Left lung (tissue), 14 donors: ENCODE measurements around the gene SKOR1. TPM values are rescaled to one million over a fixed set of nuclear protein-coding genes. Genes with fewer than 3 reads are reported as not detected.

Experiments used
- ATAC-seq: fragments of 200-7000 bp; cut with Tn5 transposase; one replicate; pipeline ENCODE4 v1.9.1; 2020; ENCODE audit warnings: moderate library complexity
- DNase-seq, 4 donors: peaks; one replicate each; pipeline ENCODE4 v3.0.0-alpha.2; 2013 to 2020
- H3K27ac ChIP-seq, 2 donors: fragments of 200-600 bp; sonication (generic) in 1 of 2; one replicate each; pipeline versions ENCODE4 v1.5.0 to v1.8.0; 2020 to 2021
- H3K27me3 ChIP-seq, 2 donors: fragments of 200-600 bp; sonication (generic) in 1 of 2; one replicate each; pipeline versions ENCODE4 v1.5.0 to v1.8.0; 2020 to 2021
- H3K36me3 ChIP-seq, 2 donors: fragments of 200-600 bp; sonication (generic) in 1 of 2; one replicate each; pipeline versions ENCODE4 v1.5.0 to v1.8.0; 2020 to 2021
- H3K4me1 ChIP-seq, 2 donors: fragments of 200-600 bp; one replicate each; pipeline ENCODE4 v1.8.0; 2021
- H3K4me3 ChIP-seq, 2 donors: fragments of 200-600 bp; sonication (generic) in 1 of 2; one replicate each; pipeline versions ENCODE4 v1.5.0 to v1.8.0; 2020 to 2021; ENCODE audit warnings: mild to moderate bottlenecking in 1 of 2
- H3K9me3 ChIP-seq, 2 donors: fragments of 200-600 bp; sonication (generic) in 1 of 2; one replicate each; pipeline versions ENCODE4 v1.5.0 to v1.8.0; 2020 to 2021
- intact Hi-C, 2 donors: fragments of 100-400 bp; cut with DNase I; formaldehyde crosslinking; loops; one replicate each; pipeline versions ENCODE4 v1.11.2 to v1.14.2; 2022
- long read RNA-seq, 12 donors: library from polyadenylated mRNA in 2 of 12; unstranded in 2 of 12; transcript quantifications; one replicate each; pipeline ENCODE4 v2.0.0 and lab custom pipeline, GENCODE V29; 2019 to 2026
- polyA plus RNA-seq, 6 donors: library from polyadenylated mRNA; unstranded; fragments of 120-200 nt; gene quantifications; one replicate each; pipeline ENCODE4 v1.2.1, GENCODE V29; 2013; ENCODE audit not compliant: insufficient read length in 6 of 6
- total RNA-seq, 2 donors: library from RNA; stranded (reverse); fragmentation: NEBNext Ultra II Directional; extraction: Animal tissue kit (Norgen Biotek cat#: 25700); gene quantifications; one replicate each; pipeline ENCODE4 v1.2.1, GENCODE V29; 2021
- TF ChIP-seq, protein P1 (sequence below), 2 donors: fragments of 200-600 bp; sonication (generic) in 1 of 2; IDR thresholded peaks; one replicate each; pipeline versions ENCODE4 v1.5.0 to v1.8.0; 2021; ENCODE audit warnings: antibody characterized with exemption in 2 of 2
- donor health status: DM: no; HTN: yes; CAD: no.
- donor health status: DM: no; HTN: no; CAD: no.

Gene SKOR1, protein sequence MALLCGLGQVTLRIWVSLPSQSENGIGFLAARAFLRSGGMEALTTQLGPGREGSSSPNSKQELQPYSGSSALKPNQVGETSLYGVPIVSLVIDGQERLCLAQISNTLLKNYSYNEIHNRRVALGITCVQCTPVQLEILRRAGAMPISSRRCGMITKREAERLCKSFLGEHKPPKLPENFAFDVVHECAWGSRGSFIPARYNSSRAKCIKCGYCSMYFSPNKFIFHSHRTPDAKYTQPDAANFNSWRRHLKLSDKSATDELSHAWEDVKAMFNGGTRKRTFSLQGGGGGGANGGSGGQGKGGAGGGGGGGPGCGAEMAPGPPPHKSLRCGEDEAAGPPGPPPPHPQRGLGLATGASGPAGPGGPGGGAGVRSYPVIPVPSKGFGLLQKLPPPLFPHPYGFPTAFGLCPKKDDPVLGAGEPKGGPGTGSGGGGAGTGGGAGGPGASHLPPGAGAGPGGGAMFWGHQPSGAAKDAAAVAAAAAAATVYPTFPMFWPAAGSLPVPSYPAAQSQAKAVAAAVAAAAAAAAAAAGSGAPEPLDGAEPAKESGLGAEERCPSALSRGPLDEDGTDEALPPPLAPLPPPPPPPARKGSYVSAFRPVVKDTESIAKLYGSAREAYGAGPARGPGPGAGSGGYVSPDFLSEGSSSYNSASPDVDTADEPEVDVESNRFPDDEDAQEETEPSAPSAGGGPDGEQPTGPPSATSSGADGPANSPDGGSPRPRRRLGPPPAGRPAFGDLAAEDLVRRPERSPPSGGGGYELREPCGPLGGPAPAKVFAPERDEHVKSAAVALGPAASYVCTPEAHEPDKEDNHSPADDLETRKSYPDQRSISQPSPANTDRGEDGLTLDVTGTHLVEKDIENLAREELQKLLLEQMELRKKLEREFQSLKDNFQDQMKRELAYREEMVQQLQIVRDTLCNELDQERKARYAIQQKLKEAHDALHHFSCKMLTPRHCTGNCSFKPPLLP
- total RNA-seq = under 1 TPM; 0.12 to 0.34 TPM
- polyA plus RNA-seq = under 1 TPM; 0.28 to 0.71 (median 0.48) TPM
- long read RNA-seq, donor 1 = 0 reads
- long read RNA-seq, donor 2 = 0 reads
- long read RNA-seq, donor 3 = 0 reads
- long read RNA-seq, donor 4 = 0 reads
- long read RNA-seq, donor 5 = 0 reads
- long read RNA-seq, donor 6 = 0 reads
- long read RNA-seq, donor 7 = 0 reads
- long read RNA-seq, donor 8 = 0 reads
- long read RNA-seq, donor 9 = 0 reads
- long read RNA-seq, donor 10 = 0 reads
- long read RNA-seq, donor 11 = 0 reads
- long read RNA-seq, donor 12 = 0 reads

DNA sequence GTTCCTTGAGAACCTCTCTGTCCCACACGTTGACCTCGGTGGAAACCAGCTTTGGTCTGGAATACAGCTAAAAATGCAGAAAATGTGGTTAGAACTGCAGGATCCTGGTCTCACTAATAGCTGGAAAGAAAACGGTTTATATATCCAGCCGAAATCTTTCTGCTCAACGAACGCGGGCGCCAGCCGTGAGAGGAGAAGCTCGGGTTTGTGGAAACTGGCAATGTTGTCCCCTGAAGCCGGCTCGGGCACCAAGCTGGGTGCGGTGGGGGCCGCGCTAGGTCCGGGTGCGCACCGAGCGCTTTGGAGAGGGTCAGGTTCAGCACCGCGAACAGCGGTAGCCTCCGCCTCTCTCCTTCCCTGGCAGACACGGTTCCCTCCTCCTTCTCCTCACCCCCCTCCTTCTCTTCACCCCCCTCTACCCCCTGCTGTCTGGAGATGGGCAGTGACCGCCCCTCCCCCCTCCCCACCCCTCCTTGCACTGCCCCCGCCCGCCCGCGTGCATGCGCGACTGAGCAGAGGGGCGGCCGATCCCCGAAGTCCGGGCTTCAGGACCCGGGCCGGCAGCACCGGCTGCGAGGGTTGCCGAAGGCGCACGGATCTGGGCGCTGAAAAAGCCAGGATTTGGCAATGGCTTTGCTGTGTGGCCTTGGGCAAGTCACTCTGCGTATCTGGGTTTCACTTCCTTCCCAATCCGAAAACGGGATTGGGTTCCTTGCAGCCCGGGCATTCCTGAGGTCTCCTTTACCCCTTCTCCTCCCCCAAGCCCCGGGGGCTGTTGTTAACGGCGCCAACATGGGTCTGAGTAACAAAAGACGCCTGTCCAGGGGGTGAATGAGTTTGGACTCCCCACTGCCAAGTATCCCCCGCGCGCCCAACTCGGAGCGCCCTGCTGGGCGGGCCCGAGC, at the start of gene SKOR1:
SKOR1 (plus strand) TSS at position 534 of the 905 bp plus-strand sequence; CDS start at position 628, 94 bp downstream.
- Histone ChIP-seq H3K4me3 (peak within 1 kb of the TSS in 1 of 2 donors; percentile 28), H3K27ac (no peak within 1 kb of the TSS), H3K27me3 (peaks cover 99 to 100% of the 10 kb centered on the region in 2 donors), H3K4me1 (peaks cover 23 to 68% of the 10 kb centered on the region in 2 donors), H3K9me3 (no peaks in the 10 kb centered on the region), H3K36me3 (no peaks in the 10 kb centered on the region)
- intact Hi-C loops = no loop called here
- ATAC-seq (peak; percentile 49), DNase-seq (peak in 1 of 4 donors; percentile 74)
- TF ChIP-seq, protein P1, sequence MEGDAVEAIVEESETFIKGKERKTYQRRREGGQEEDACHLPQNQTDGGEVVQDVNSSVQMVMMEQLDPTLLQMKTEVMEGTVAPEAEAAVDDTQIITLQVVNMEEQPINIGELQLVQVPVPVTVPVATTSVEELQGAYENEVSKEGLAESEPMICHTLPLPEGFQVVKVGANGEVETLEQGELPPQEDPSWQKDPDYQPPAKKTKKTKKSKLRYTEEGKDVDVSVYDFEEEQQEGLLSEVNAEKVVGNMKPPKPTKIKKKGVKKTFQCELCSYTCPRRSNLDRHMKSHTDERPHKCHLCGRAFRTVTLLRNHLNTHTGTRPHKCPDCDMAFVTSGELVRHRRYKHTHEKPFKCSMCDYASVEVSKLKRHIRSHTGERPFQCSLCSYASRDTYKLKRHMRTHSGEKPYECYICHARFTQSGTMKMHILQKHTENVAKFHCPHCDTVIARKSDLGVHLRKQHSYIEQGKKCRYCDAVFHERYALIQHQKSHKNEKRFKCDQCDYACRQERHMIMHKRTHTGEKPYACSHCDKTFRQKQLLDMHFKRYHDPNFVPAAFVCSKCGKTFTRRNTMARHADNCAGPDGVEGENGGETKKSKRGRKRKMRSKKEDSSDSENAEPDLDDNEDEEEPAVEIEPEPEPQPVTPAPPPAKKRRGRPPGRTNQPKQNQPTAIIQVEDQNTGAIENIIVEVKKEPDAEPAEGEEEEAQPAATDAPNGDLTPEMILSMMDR (IDR thresholded peaks at IDR 0.05) = no peak

DNA sequence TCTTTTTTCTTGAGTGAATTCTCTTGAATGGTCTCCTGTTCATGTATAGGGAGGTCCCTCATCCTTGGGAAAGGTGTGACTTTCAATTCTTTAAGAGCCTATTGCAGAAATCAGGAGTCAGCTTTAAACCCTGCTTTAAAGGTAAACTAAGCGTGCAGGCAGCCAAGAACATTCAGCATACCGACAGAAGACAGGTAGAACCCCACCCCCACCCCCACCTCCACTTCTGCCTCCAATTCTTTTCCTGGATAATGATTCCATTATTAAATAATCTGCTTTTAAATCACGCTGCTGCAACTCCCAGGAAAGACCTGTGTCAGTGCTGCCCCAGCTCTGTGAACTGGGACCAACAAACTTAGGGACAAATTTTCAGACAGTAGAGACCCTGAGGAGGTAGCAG, 49.3 kb upstream of the SKOR1 start:
- H3K27ac ChIP-seq = no peak overlapping the region

DNA sequence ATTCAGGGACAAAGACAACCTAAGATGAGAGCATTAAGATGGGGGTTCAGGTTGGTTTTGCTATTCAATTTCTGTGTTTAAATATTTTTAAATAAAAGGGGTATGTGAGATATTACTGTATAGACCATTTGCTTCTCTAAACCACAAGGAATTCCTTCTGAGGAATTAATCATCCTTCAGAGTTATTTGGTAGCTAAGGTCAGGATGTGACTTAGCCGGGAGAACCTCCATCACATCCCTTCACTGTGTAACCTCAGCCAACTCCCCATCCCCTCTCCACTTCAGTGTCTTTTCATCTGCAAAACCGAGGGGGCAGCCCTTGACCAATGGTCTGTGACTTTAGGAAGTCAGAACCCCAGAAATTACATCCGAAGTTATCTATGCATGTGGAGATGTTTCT, 48.7 kb upstream of the SKOR1 start:
- H3K4me1 ChIP-seq = no peaks in the 10 kb centered on the region
- TF ChIP-seq, protein P1 (IDR thresholded peaks at IDR 0.05) = no peak
- DNase-seq (no peak), ATAC-seq (no peak)
- no peak overlapping the region for H3K4me3 ChIP-seq
- H3K9me3 ChIP-seq = no peaks in the 10 kb centered on the region
- no peak overlapping the region for H3K27ac ChIP-seq
- no peaks in the 10 kb centered on the region for H3K36me3 ChIP-seq
- no peaks in the 10 kb centered on the region for H3K27me3 ChIP-seq
- intact Hi-C loops = no loop called here

More for the DNA sequence above, 49.3 kb upstream of the SKOR1 start:
- Histone ChIP-seq H3K36me3 (no peaks in the 10 kb centered on the region), H3K9me3 (no peaks in the 10 kb centered on the region), H3K4me3 (no peak overlapping the region), H3K4me1 (no peaks in the 10 kb centered on the region), H3K27me3 (no peaks in the 10 kb centered on the region)
- TF ChIP-seq, protein P1 (IDR thresholded peaks at IDR 0.05) = no peak
- ATAC-seq (no peak), DNase-seq (no peak)
- intact Hi-C loops = no loop called here

DNA sequence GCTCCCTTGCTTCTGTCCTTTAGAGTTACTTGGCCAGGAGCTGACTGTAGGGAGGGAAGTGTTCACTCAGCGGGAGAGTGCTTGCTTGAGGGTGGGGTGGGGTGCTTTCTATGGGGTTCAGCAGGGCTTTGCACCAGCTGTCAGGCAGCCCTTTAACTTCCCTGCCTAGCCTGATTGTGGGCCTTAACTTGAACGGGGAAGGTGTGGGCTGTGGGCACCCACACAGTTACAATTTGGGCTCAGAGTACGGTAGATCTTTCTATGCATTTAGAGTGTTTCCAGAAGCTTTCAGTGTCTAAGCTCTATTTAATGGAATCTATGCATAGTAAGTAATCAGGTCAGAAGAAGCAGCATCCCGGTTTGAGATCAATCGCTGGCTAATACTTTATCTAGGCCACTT, 48.2 kb upstream of the SKOR1 start:
- TF ChIP-seq, protein P1 (IDR thresholded peaks at IDR 0.05) = no peak
- Histone ChIP-seq H3K36me3 (no peaks in the 10 kb centered on the region), H3K27ac (no peak overlapping the region), H3K9me3 (no peaks in the 10 kb centered on the region), H3K4me1 (no peaks in the 10 kb centered on the region), H3K4me3 (no peak overlapping the region), H3K27me3 (no peaks in the 10 kb centered on the region)
- no peak for ATAC-seq
- DNase-seq = no peak
- intact Hi-C loops = no loop called here
